HepG2 (cell line): Measurements from ENCODE around the gene MIB1. TPM values are rescaled to one million over a fixed set of nuclear protein-coding genes. Genes with fewer than 3 reads are reported as not detected.

Source experiments
- ATAC-seq: fragments of 200-7000 bp; cut with Tn5 transposase; 3 replicates; pipeline ENCODE4 v1.9.1; 2020; ENCODE audit warnings: mild to moderate bottlenecking, moderate library complexity
- BruUV-seq: library from RNA; stranded (reverse); fragments of 400-500 nt; replicated peaks from 2 replicates; lab custom pipeline; 2021; lab: Mats Ljungman, UMichigan
- CTCF ChIA-PET: fragments of 300-600 bp; formaldehyde crosslinking; extraction: SDS; loops from one replicate; lab custom pipeline; 2021; ENCODE audit warnings: low total read pairs, inconsistent platforms, low intra/inter-chr PET ratio; lab: Yijun Ruan, JAX
- POLR2A ChIA-PET: fragments of 350-600 bp; sonication (Branson Sonifier 250); formaldehyde crosslinking; loops from one replicate; lab custom pipeline; 2020; ENCODE audit warnings: antibody characterized with exemption, inconsistent platforms; lab: Yijun Ruan, JAX
- DNase-seq: peaks from one replicate; pipeline ENCODE4 v3.0.0-alpha.2; 2015; ENCODE audit warnings: low spot score
- FAIRE-seq: peaks from 3 replicates; lab custom pipeline; 2011; peaks lifted over from hg19 to GRCh38; lab: Jason Lieb, UNC
- H2AFZ ChIP-seq: one replicate; pipeline ENCODE4 v1.6.1; 2011; ENCODE audit warnings: low read length, inconsistent platforms
- H3K27ac ChIP-seq: fragments of 300-600 bp; 3 replicates; pipeline ENCODE4 v1.8.0; 2011; ENCODE audit warnings: mixed run types, mild to moderate bottlenecking, mixed read lengths, low read length, inconsistent platforms; ENCODE audit not compliant: insufficient read depth; ENCODE audit errors: extremely low read length
- H3K27me3 ChIP-seq, 2 experiments: fragments of 200-600 bp in 1 of 2; 2 replicates in 1 of 2; 3 replicates in 1 of 2; pipeline versions ENCODE4 v1.6.0 to v1.8.0; 2011; ENCODE audit warnings: low read length in 2 of 2, mild to moderate bottlenecking in 2 of 2, moderate library complexity in 2 of 2, inconsistent platforms in 1 of 2; ENCODE audit not compliant: insufficient read depth in 2 of 2, control insufficient read depth in 1 of 2
- H3K36me3 ChIP-seq, 2 experiments: fragments of 200-600 bp in 1 of 2; replicated peaks in 1 of 2; 2 replicates in 1 of 2; 3 replicates in 1 of 2; pipeline versions ENCODE4 v1.5.1 to v1.8.0; 2011; ENCODE audit warnings: low read length in 2 of 2, inconsistent platforms in 1 of 2; ENCODE audit not compliant: insufficient read depth in 2 of 2, control insufficient read depth in 1 of 2
- H3K4me1 ChIP-seq: 2 replicates; pipeline ENCODE4 v1.5.1; 2012; ENCODE audit warnings: low read length, inconsistent platforms; ENCODE audit not compliant: insufficient read depth
- H3K4me2 ChIP-seq: 2 replicates; pipeline ENCODE4 v1.6.0; 2011; ENCODE audit warnings: low read depth, low read length, inconsistent platforms
- H3K4me3 ChIP-seq, 3 experiments: fragments of 200-600 bp in 1 of 3; sonication (generic), shearing (Covaris generic) in 1 of 3; replicated peaks in 1 of 3; 2 replicates each; pipeline ENCODE4 v1.5.1; 2011 to 2016; ENCODE audit warnings: low read length in 3 of 3, inconsistent platforms in 2 of 3, low read depth in 2 of 3, mild to moderate bottlenecking in 2 of 3, control low read depth in 1 of 3, mixed read lengths in 1 of 3; ENCODE audit not compliant: insufficient read depth in 1 of 3
- H3K79me2 ChIP-seq: one replicate; pipeline ENCODE4 v1.6.1; 2011; ENCODE audit warnings: low read length, inconsistent platforms; ENCODE audit not compliant: insufficient read depth
- H3K9ac ChIP-seq: 2 replicates; pipeline ENCODE4 v1.6.0; 2011; ENCODE audit warnings: mild to moderate bottlenecking, low read depth, low read length, inconsistent platforms; ENCODE audit not compliant: insufficient read depth
- H3K9me3 ChIP-seq: 2 replicates; pipeline ENCODE4 v1.5.1; 2012; ENCODE audit warnings: mild to moderate bottlenecking, low read length
- H4K20me1 ChIP-seq: 2 replicates; pipeline ENCODE4 v1.6.0; 2011; ENCODE audit warnings: inconsistent platforms, mild to moderate bottlenecking, low read length, moderate library complexity; ENCODE audit not compliant: insufficient read depth
- ARID2 ChIP-seq: sonication (generic); formaldehyde crosslinking; IDR thresholded peaks from 2 replicates; pipeline ENCODE4 v1.8.1; 2022; ENCODE audit warnings: mild to moderate bottlenecking, missing genetic modification reagents, borderline replicate concordance
- BRCA1 ChIP-seq: sonication (generic); formaldehyde crosslinking; IDR thresholded peaks from 2 replicates; pipeline ENCODE4 v1.4.0; 2020; ENCODE audit warnings: missing genetic modification reagents
- FOXJ3 ChIP-seq: sonication (generic); formaldehyde crosslinking; IDR thresholded peaks from 2 replicates; pipeline ENCODE4 v1.4.0; 2020; ENCODE audit warnings: missing genetic modification reagents, mild to moderate bottlenecking, borderline replicate concordance
- HOXA3 ChIP-seq: sonication (generic); formaldehyde crosslinking; IDR thresholded peaks from 2 replicates; pipeline ENCODE4 v1.5.0; 2020; ENCODE audit warnings: missing genetic modification reagents
- KAT2B ChIP-seq: fragments of 150-350 bp; IDR thresholded peaks from 2 replicates; pipeline ENCODE4 v1.6.1; 2014; ENCODE audit warnings: low read depth, low read length, borderline replicate concordance
- MAF1 ChIP-seq: sonication (generic); formaldehyde crosslinking; IDR thresholded peaks from 2 replicates; pipeline ENCODE4 v1.5.0; 2020; ENCODE audit warnings: missing genetic modification reagents, borderline replicate concordance
- MLLT10 ChIP-seq: sonication (generic); formaldehyde crosslinking; IDR thresholded peaks from 2 replicates; pipeline ENCODE4 v1.4.0; 2020; ENCODE audit warnings: missing genetic modification reagents
- RCOR2 ChIP-seq: IDR thresholded peaks from 2 replicates; pipeline ENCODE4 v1.6.1; 2016; ENCODE audit warnings: missing biosample characterization, missing genetic modification reagents
- REL ChIP-seq: sonication (generic); formaldehyde crosslinking; conservative IDR thresholded peaks from 2 replicates; pipeline ENCODE4 v1.8.0; 2022; ENCODE audit warnings: mild to moderate bottlenecking, missing genetic modification reagents, moderate library complexity
- SP1 ChIP-seq, 2 experiments: fragments of 450-650 bp in 1 of 2; sonication (generic) in 1 of 2; formaldehyde crosslinking in 1 of 2; IDR thresholded peaks; 2 replicates each; pipeline versions ENCODE4 v1.4.0 to v1.6.1; 2016 to 2020; ENCODE audit warnings: missing genetic modification reagents in 1 of 2
- TCF12 ChIP-seq, 2 experiments: fragments of 450-650 bp in 1 of 2; sonication (generic) in 1 of 2; formaldehyde crosslinking in 1 of 2; IDR thresholded peaks; 2 replicates each; pipeline versions ENCODE4 v1.6.1 to v1.8.0; 2017 to 2022; ENCODE audit warnings: antibody characterized with exemption in 1 of 2, mild to moderate bottlenecking in 1 of 2, missing genetic modification reagents in 1 of 2, moderate library complexity in 1 of 2
- ZBTB8A ChIP-seq: sonication (generic); formaldehyde crosslinking; IDR thresholded peaks from 2 replicates; pipeline ENCODE4 v1.4.0; 2020; ENCODE audit warnings: mild to moderate bottlenecking, low read depth, missing genetic modification reagents, borderline replicate concordance
- ZNF251 ChIP-seq: sonication (generic); formaldehyde crosslinking; IDR thresholded peaks from 2 replicates; pipeline ENCODE4 v1.9.0; 2021; ENCODE audit warnings: mild to moderate bottlenecking, missing genetic modification reagents
- ZNF432 ChIP-seq: sonication (generic); formaldehyde crosslinking; IDR thresholded peaks from 2 replicates; pipeline ENCODE4 v1.5.0; 2020; ENCODE audit warnings: missing genetic modification reagents, mild to moderate bottlenecking, borderline replicate concordance
- ZNF580 ChIP-seq: IDR thresholded peaks from 2 replicates; pipeline ENCODE4 v1.6.1; 2016; ENCODE audit warnings: low read depth, borderline replicate concordance
- ZNF639 ChIP-seq: conservative IDR thresholded peaks from 2 replicates; pipeline ENCODE4 v1.6.1; 2018; ENCODE audit warnings: missing genetic modification reagents
- WGBS: methylation state at CpG from one replicate; pipeline ENCODE4 v1.1.6; 2017; ENCODE audit warnings: low lambda C conversion rate; 5-methylcytosine and 5-hydroxymethylcytosine counted together
- in situ Hi-C: cut with HindIII; loops from 2 replicates; pipeline ENCODE4 v1.10.0; 2017; ENCODE audit warnings: low pct_unique_long_range_greater_than_20kb; ENCODE audit not compliant: extremely low pct_ligation_motif_present
- intact Hi-C: fragments of 100-400 bp; cut with micrococcal nuclease; formaldehyde crosslinking; loops from one replicate; pipeline ENCODE4 v1.10.0; 2022; ENCODE audit not compliant: unreplicated experiment
- polyA plus RNA-seq, 8 experiments: library from polyadenylated mRNA; depleted of rRNA in 3 of 8; stranded (reverse) in 7 of 8; unstranded in 1 of 8; fragments of >200 nt; fragmentation: Illumina TruSeq in 4 of 8; extraction: Trizol in 4 of 8; gene quantifications; 2 replicates each; pipeline versions ENCODE4 v1.2.1 to v1.2.3, GENCODE V29; 2011 to 2016; ENCODE audit warnings: low read depth in 4 of 8, missing spikeins in 1 of 8, mixed read lengths in 1 of 8; ENCODE audit not compliant: insufficient read depth in 1 of 8
- total RNA-seq, 5 experiments: library from RNA; depleted of rRNA; stranded (reverse); fragments of >200 nt; fragmentation: Illumina TruSeq; extraction: Trizol; gene quantifications; 2 replicates each; pipeline ENCODE4 v1.2.3, GENCODE V29; 2016; ENCODE audit warnings: low read depth in 1 of 5
- TF ChIP-seq, protein P1 (sequence below): sonication (generic); formaldehyde crosslinking; IDR thresholded peaks from 2 replicates; pipeline ENCODE4 v1.4.0; 2020; ENCODE audit warnings: missing genetic modification reagents, borderline replicate concordance
- TF ChIP-seq, protein P2 (sequence below): sonication (generic); formaldehyde crosslinking; IDR thresholded peaks from 2 replicates; pipeline ENCODE4 v1.4.0; 2020; ENCODE audit warnings: missing genetic modification reagents

MIB1 gene
- total and polyA plus RNA-seq, 2 of the 13 experiments (the other 11 are each of a cell fraction or from before 2014, with no cell fraction given): 12.0 to 47.0 TPM

DNA sequence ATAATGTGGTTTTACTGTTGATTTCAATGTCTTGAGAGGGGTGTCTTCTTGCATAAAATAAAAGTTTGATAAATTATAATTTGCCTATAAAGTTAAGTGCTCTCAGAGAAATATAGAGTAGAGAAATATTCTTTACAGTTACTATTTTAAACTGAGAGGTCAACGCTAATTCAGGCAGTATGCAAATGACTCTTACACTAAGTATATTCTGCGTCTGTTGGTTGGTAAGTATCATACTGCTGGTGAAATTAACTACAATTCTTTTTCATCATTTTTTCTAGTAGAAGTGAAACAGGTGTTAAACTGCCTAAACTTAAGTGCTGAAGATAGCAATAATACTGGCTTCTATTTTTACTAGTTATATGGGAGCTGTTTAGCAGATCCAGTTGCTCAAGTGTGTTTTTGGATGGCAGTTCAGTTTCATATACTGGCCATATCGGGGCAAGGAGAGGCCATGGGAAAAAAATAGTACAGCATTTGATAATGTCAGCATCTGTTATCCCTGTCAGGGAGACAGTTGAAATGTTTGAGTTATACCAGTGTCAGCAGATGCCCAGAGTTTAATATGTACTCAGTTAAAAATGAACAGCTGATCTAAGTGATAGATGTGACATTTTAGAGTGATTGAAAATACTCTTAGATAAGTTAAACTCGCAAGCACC lies 86.2 kb downstream of the MIB1 start:
- no TSS peak for BruUV-seq
- FAIRE-seq (no peak), DNase-seq (no peak), ATAC-seq (no peak)
- Histone ChIP-seq H2AFZ (no peak overlapping the region), H3K4me1 (peaks cover 7% of the 10 kb centered on the region), H3K27me3 (no peaks in the 10 kb centered on the region), H3K79me2 (no peaks in the 10 kb centered on the region), H3K27ac (no peak overlapping the region), H3K9ac (no peak overlapping the region), H4K20me1 (no peaks in the 10 kb centered on the region), H3K36me3 (peaks cover 2 to 7% of the 10 kb centered on the region in 2 experiments; a peak in 1 of 5 replicates), H3K4me3 (no peak overlapping the region), H3K4me2 (no peak overlapping the region), H3K9me3 (no peaks in the 10 kb centered on the region)
- CTCF ChIA-PET: no interaction called here
- in situ Hi-C loops (no loop called here), intact Hi-C loops (no loop called here)
- 97% methylated on average over 4 of the region's 4 CpGs for WGBS
- POLR2A ChIA-PET: no interaction called here
- TF ChIP-seq ARID2 (no peak), KAT2B (no peak), SP1 (IDR thresholded peaks at IDR 0.05) (no peak), SP1 (CRISPR knock-in tag; IDR thresholded peaks at IDR 0.05) (no peak), MAF1 (CRISPR knock-in tag) (no peak), RCOR2 (no peak), ZNF432 (CRISPR knock-in tag) (no peak), HOXA3 (no peak), REL (CRISPR knock-in tag) (no peak), MLLT10 (CRISPR knock-in tag) (no peak), ZNF639 (CRISPR knock-in tag) (no peak), ZNF580 (CRISPR knock-in tag) (no peak), BRCA1 (CRISPR knock-in tag) (no peak), FOXJ3 (CRISPR knock-in tag) (no peak), TCF12 (IDR thresholded peaks at IDR 0.05) (no peak), TCF12 (CRISPR knock-in tag; IDR thresholded peaks at IDR 0.05) (no peak), ZBTB8A (CRISPR knock-in tag) (no peak), ZNF251 (CRISPR knock-in tag) (no peak)
- TF ChIP-seq, protein P1, sequence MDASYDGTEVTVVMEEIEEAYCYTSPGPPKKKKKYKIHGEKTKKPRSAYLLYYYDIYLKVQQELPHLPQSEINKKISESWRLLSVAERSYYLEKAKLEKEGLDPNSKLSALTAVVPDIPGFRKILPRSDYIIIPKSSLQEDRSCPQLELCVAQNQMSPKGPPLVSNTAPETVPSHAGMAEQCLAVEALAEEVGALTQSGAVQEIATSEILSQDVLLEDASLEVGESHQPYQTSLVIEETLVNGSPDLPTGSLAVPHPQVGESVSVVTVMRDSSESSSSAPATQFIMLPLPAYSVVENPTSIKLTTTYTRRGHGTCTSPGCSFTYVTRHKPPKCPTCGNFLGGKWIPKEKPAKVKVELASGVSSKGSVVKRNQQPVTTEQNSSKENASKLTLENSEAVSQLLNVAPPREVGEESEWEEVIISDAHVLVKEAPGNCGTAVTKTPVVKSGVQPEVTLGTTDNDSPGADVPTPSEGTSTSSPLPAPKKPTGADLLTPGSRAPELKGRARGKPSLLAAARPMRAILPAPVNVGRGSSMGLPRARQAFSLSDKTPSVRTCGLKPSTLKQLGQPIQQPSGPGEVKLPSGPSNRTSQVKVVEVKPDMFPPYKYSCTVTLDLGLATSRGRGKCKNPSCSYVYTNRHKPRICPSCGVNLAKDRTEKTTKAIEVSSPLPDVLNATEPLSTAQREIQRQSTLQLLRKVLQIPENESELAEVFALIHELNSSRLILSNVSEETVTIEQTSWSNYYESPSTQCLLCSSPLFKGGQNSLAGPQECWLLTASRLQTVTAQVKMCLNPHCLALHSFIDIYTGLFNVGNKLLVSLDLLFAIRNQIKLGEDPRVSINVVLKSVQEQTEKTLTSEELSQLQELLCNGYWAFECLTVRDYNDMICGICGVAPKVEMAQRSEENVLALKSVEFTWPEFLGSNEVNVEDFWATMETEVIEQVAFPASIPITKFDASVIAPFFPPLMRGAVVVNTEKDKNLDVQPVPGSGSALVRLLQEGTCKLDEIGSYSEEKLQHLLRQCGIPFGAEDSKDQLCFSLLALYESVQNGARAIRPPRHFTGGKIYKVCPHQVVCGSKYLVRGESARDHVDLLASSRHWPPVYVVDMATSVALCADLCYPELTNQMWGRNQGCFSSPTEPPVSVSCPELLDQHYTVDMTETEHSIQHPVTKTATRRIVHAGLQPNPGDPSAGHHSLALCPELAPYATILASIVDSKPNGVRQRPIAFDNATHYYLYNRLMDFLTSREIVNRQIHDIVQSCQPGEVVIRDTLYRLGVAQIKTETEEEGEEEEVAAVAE (CRISPR knock-in tag): no peak
- TF ChIP-seq, protein P2, sequence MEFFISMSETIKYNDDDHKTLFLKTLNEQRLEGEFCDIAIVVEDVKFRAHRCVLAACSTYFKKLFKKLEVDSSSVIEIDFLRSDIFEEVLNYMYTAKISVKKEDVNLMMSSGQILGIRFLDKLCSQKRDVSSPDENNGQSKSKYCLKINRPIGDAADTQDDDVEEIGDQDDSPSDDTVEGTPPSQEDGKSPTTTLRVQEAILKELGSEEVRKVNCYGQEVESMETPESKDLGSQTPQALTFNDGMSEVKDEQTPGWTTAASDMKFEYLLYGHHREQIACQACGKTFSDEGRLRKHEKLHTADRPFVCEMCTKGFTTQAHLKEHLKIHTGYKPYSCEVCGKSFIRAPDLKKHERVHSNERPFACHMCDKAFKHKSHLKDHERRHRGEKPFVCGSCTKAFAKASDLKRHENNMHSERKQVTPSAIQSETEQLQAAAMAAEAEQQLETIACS (CRISPR knock-in tag): no peak
